SIG-M5 treated with dmso at 0.1 percent for 504 hours (cell line): Measurements from ENCODE around the gene GNAT3.

Source experiments
- DNase-seq: peaks from one replicate; lab custom pipeline; 2025; ENCODE audit not compliant: unreplicated experiment; lab: John Stamatoyannopoulos, UW

GNAT3 gene

GRCh38 chr7:80511964-80512363, at the start of gene GNAT3:
Gene GNAT3 (minus strand): TSS chr7:80512064. CDS start chr7:80511926, 138 bp downstream.
- DNase-seq: no peak

- no peak for DNase-seq
These were observed 46.3 kb upstream of the GNAT3 start for GRCh38 chr7:80558116-80558515.

DNA sequence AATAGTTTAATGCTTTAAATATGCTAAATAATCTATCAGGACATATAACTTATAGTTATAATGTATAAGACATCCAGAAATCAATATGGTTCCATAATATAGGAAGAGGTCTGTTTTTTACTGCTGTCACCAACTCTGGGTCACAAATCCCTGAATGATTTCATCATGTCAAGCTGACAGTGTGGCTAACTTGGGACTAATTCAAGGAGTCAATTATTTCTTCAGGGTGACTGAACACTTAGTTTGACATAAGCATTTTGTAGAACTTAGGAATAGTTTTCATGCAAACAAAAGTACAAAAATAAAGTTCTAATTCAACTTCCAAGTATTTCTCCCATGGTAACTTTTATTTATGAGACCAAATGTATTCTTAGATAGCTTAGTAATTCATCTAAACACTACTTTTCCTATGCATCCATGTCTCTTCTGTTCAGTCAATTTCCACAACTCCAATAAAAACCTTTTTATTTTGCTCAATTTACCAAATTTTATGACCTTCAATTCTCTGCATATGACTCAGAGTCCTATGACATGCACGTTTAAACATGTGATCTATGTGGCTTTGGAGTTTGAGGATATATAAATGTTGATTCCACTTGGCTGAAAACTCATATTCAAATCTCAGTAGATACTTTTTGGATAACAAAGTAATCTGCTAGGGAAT, 40.3 kb upstream of the GNAT3 start:
- no peak for DNase-seq

- no peak for DNase-seq
These were observed 38.1 kb upstream of the GNAT3 start for GRCh38 chr7:80550005-80550404.

GRCh38 chr7:80548840-80549530, 37.1 kb upstream of the GNAT3 start:
- no peak for DNase-seq

- DNase-seq: peak; percentile 54
These were observed 30.5 kb upstream of the GNAT3 start for GRCh38 chr7:80542398-80542797.

GRCh38 chr7:80540836-80541235, 29.0 kb upstream of the GNAT3 start:
- no peak for DNase-seq

DNA sequence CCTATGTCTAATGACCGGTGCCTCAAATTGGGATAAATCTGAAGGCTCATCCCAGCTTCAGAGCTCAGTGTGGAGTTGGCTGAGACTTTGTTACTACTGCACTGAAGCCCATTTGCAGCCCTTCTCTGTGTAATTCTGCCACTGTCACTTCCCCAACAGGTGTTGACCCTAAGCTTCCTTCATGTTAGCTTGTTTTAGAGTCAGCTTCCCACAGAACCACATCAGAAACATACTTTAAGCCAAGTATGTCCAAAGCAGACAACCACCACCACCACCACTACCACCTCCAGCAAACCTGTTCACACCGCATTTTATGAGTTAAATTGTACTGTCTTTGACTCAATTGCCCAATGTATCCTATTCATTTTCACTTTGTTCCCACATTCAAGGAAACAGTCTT, 25.2 kb upstream of the GNAT3 start:
- DNase-seq: no peak

DNA sequence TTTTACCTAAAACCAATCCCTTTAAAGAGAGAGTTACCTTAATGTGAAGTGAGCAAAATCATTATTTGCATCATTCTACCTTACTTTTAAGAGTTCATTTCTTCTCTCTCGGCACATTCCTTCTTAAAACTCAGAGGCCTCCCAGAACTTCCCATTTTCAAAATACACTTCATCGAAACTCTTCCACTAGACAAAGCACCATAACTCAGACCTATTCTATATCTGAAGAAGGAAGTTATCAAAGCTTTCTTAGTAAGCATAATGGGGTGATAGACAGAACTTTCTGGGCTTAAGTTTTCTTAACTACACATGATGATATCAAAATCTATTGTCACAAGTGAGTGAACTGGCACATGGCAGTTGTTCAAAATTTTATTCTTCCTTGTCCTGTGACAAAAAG, 24.6 kb upstream of the GNAT3 start:
- no peak for DNase-seq

DNA sequence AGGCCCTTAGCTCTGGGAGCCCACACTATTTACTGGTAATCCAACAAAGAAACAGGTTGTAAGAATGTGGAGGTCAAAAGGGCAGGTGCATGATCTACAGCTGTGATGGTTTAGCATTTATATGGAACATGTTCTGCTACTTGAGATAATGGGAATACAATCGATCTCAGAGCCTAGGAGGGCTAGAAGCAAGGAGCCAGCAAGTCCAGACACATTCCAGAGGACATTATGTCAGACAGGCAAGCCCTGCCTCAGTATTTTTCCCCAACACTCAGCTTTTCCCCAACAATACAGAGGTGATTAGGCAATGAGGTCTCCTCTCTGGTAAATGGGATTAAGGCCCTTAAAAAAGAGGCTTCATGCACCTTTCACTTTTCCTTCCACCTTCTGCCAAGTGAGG, 21.4 kb upstream of the GNAT3 start:
- no peak for DNase-seq

DNA sequence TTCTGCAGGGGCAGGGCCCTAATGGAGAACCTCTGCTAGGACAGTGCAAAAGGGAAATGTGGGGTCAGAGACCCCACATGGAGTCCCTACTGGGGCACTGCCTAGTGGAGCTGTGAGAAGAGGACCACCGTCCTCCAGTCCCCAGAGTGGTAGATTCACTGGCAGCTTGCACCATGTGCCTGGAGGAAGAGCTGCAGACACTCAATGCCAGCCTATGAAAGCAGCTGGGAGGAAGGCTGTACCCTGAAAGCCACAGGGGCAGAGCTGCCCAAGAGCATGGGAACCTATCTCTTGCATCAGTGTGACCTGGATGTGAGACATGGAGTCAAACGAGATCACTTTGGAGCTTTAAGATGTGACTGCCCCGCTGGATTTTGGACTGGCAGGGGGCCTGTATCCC, 20.3 kb upstream of the GNAT3 start:
- no peak for DNase-seq

- DNase-seq: no peak
These were observed 18.3 kb upstream of the GNAT3 start for GRCh38 chr7:80530136-80530535.

GRCh38 chr7:80529362-80529761, 17.5 kb upstream of the GNAT3 start:
- no peak for DNase-seq

GRCh38 chr7:80528689-80529088, 16.8 kb upstream of the GNAT3 start:
- no peak for DNase-seq

GRCh38 chr7:80526472-80526871, 14.6 kb upstream of the GNAT3 start:
- no peak for DNase-seq

GRCh38 chr7:80524693-80525092, 12.8 kb upstream of the GNAT3 start:
- no peak for DNase-seq

- DNase-seq: no peak
These were observed 9.9 kb upstream of the GNAT3 start for GRCh38 chr7:80521809-80522208.

DNA sequence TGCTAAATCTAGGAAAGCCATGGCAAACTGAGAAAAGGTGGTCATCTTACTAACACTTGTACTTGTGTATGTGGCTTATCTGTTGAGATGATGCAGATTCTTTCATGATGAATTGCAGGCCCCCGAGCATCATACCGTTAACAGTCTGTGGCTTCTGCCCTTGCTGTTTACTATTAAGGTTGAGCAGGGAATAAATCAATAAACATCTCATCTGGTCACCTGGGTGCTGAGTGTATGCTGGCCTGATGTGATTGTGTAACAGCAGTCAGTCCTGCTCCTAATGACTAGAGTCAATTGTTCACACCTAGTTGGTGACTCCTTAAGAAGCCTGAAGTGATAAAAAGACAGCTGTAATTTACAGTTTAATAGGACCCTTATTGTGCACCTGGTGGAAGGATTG, 8.3 kb upstream of the GNAT3 start:
- no peak for DNase-seq

GRCh38 chr7:80517282-80517747, 5.5 kb upstream of the GNAT3 start:
- DNase-seq: peak; percentile 27

- no peak for DNase-seq
These were observed 3.4 kb upstream of the GNAT3 start for GRCh38 chr7:80515298-80515697.

DNA sequence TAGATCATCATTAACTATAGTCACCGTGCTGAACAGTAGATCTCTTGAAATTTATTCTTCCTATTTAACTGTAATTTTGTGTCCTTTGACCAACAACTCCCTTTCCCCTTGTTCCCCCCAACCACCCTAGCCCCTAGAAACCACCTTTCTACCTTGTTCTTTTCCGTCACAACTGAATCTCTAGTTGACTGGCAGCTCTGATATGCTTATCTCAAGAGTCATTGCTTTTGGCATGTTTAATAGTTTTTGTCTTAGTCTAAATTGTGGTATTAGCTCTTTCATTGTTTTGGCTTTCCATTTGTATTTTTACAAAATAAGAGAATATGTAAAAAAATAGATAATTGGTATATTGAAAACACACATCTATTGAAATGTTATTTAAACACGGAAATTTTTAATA, 1.8 kb downstream of the GNAT3 start:
- no peak for DNase-seq

DNA sequence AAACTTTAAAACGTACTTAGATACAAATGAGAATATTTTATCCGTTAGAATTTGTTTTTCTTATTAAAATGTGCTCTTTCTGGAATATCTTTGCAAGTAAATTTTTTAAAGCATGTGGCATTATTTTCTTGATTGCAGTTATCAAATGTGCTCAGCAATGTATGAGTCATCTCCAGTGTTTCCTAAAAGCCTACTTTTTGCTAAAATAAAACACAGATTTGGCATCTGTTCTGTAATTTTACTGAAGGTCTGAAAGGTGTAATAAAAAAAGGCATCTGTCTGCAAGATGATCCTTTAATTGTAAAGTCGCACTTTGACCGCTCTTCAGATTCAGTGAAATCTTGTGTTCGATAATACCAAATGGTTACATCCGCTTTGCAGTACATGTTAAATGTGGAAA, 3.4 kb downstream of the GNAT3 start:
- no peak for DNase-seq
